HUDEP-2 (cell line): Measurements from ENCODE around the gene TOMM40L.

ENCODE experiments used
- DNase-seq, 76 experiments: peaks; one replicate each; lab custom pipeline; 2025; ENCODE audit not compliant: unreplicated experiment in 76 of 76; lab: John Stamatoyannopoulos, UW

The TOMM40L gene

DNA sequence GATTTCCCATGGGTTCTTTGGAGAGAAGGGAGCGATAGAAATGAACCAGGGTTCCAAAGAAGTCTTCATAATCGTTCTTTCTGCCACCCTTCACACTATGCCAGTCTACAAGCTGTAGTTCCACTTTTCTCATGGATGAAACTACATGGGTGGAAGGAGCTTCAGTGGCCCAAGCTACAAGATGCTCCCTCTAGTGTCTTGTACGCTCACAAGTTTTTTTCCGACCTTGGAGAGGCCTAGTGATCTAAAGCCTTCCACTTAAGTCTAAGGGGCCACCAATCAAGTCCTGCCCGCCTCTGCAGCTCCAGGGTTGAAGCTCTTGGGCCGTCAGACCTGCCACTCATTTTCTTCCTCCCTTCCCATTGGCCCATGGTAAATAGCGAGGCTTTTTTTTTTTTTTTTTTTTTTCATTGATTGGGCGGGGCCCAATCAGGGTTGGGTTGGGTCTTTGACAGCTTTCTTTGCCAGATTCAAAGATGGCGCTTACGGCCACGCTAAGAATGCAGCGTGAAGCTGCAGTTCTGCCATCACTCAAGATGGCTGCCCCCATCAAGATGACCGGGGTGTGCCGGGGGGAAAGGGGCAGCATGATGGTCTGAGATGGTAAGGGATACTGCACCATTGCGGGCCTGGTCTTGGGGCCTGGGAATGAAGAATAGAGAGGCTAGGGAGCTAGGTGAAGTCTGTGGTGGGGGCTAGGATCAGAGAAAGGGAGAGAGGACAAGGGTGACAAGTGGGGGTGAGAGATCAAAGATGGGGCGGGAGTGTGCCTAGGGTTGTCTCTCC is at the start of gene TOMM40L:
Gene TOMM40L (plus strand): TSS at position 527 of the 786 bp plus-strand sequence. CDS start 430 bp downstream, outside the sequence.
- DNase-seq: peak; percentile 31 to 99 (median 91)

DNA sequence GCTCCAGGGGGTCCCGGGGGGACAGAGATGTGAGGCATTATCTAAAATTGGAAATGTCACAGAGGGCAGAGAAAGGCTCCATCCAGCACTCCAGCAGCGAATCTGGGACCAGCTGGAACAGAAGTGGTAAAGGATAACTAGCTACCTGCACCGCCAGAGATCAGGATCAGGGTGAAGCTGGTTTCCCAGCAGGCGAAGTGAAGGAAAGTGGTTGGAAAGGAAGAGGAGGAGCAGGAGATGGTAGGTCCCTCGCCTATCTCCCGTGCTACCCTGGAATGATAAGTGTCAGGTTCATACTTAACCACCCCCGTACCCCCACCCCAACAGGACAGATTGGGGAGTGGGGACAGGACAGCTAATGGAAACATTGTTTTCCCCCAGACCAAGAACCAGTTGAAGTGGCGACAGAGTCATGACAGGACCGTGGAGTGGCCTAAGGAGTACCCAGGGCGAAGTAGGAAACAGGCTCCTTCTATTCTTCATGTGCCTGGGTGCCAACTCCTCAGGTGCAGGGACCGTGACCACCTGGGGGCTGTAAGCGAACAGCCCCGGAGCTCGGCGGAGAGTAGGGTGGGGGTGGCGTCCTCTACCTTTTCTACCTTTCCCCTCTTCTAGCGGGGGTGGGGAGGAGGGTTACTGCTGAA is 49.3 kb upstream of the TOMM40L start:
- DNase-seq: peak in 1 of 76 experiments; percentile 32

DNA sequence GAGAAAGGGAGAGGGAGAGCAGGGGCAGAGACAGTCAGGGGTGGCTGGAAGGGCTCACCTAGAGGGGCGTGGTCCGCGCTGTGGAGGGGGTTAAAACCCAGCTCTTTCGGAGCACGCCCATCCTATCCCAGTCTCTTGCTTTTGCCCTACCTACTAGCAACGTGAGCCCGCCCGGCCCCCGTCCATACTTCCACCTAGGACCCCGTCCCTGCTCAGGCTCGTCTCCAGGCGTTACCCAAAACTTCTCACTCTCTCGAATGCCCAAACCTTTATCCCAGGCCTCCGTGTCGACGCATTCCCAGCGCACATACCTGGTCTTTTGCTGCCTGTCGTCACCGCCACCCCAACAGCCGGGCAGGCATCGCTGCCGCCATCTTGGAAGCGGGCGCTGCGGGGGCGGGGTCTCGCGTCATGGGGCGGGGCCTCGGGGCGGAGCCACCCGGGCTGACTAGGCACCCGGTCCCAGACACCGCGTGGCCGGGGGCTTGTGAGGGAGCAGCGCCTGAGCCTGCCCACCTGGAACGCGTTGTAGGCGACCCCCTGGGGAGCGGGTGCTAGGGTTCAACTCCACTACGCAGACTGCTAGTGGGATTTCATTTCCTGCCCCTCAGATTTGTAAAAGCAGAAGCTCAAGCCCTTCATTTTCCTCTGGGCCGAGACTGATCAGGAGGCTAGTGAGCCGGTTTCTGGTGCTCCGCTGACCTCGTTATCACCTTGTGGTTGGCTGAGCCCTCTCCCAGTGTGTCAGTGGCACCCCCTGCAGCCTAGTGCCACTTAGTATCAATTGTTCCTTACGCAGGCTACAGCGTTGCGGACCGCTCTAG is 48.5 kb upstream of the TOMM40L start, which contains the start of gene B4GALT3:
Gene B4GALT3 (minus strand): TSS at position 396 of the 824 bp plus-strand sequence. CDS start 1,447 bp downstream, outside the sequence.
- peak; percentile 13 to 96 (median 82) for DNase-seq

DNA sequence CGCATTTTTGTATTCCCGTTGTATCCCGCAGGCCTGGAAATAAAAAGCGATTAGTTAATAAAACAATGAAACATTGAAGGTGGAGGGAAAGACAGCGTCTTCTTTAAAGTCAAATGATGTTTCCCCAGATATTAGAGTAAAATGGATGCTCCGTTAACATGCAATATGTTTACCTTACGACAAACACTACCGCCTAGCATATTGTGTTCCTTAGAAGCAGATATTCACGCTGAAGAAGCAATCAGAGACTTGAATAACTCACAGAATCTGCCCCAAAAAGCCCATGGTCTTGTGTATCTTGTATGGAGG is 48.0 kb upstream of the TOMM40L start:
- DNase-seq: no peak

DNA sequence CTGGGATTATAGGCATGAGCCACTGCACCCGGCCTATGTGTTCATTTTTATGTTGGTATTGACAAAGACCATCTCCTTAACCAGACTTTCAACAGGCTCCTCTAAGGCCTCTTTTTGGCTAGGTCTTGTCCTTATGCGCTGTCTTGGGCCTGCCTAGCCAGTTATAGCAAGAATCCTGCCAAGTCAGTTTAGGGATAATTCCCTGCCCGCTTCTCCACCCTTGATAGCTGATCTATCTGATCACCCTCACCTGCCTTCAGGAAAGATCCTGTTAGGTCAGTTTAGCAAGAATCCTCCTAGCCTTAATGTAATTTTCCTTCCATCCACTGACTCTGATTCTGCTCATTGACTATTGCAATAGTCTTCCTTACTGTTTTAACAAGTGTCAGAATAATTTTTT is 46.2 kb upstream of the TOMM40L start:
- DNase-seq: no peak

DNA sequence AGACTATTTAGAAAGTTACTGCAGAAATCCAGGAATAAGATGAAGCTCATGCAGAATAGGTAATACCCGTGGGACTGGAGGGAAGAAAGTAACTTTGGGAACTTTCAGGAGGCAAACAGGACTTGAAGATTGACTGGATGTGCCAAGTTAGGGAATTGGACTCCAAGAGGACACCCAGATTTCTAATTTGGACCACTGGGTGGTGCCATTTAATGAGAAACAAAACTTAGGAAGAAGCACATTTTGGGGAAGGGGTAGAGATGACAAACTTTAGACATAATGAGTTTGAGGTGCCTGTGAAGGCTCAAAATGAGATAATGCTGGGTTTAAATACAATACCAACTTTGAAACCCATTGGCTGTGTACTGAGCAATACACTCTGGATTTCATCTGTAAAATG is 45.2 kb upstream of the TOMM40L start:
- peak in 1 of 76 experiments; percentile 9 for DNase-seq

DNA sequence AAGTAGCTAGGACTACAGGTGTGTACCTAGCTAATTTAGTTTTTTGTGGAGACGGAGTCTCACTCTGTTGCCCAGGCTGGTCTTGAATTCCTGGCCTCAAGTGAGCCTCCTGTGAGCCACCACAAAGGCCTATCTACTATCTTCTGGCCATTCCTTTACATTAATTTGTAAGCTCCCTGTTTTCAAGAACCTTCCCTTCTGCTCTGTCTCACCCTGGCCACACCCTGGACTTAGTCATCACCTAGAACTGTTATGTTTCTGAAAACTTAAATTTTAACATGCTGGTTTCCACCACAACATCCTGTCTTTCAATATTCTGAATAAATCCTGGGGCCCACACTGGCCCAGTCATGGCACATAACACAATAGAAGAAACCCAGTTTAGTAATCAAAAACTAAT is 43.6 kb upstream of the TOMM40L start:
- peak in 7 of 76 experiments; percentile 11 to 27 (median 23) for DNase-seq

DNA sequence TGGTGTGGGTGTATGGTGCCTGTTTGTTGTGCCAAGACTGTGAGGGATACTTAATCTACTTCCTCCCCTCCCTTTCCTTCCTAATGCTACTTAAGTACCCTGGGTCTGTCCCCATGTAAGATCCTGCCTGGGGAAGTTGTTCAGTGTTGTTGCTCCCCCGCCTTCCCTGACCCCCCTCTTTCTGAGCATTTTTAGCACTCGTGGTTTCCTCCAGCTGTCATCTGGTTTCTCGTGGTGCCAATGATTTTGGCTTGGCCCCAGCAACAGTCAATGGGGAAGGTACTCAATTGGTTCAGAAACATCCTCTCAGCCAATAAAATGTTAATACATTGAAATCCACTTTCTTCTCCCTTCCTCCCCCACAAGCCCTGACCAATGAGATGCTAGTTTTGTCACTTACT is 40.6 kb upstream of the TOMM40L start:
- peak in 29 of 76 experiments; percentile 6 to 54 (median 24) for DNase-seq

DNA sequence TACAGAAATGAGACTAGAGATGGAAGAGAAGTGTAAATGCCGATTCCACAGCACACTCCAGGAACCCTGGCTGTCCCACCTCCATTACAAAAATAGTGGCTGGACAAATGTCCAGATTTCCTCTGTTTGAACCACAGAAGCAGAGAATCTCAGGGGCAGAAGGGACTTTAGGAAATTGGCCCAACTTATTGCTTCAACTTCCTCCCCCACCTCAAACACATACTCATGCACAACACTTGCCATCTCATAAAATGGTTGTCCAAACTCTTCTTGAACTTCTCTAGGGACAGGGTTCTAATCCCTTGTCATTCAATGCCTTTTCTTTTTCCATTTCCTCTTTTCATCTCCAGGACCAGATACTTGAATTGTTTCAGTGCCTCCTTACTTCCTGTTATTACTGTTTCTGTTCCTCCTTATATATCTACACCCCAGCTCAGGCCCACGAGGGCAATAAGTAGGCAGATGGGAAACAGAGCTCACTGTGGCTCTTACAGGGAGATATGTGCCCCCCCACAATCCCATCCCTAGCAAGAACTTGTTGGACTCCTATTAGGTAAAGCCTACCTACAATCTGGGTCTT is 40.0 kb upstream of the TOMM40L start:
- DNase-seq: no peak

DNA sequence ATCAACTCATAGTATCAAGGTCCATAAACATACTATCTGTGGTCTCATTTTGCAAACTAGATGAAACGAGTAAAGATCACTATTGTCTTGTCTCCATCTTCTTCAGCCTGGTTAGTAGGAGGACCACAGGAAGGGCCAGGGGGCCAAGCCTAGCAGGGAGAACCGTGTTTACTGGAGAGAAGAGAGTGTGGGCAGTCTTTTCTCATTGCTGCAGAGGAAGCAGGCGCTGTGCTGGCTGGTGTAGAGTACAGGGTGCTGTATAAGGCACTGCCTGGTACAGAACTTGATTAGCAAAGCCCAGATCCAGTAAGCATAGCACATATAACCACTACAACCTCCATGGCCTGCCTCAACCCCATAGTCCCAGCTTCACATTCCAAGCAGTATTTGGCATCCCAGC is 38.5 kb upstream of the TOMM40L start:
- no peak for DNase-seq

DNA sequence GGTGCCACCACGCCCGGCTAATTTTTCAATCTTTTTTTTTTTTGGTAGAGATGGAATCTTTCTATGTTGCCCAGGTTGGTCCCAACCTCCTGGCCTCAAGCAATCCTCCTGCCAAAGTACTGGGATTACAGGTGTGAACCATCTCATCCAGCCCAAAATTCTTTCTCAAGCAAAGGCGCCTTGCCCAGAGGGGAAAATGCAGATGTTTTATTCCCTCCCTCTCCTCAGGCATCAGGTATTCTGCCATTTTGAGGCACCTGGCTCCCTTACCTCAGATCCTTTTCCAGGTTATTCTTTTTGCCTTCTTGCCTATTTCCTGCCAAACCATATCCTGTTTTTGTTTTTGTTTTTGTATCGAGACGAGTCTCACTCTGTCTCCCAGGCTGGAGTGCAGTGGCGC is 37.5 kb upstream of the TOMM40L start:
- DNase-seq: no peak

DNA sequence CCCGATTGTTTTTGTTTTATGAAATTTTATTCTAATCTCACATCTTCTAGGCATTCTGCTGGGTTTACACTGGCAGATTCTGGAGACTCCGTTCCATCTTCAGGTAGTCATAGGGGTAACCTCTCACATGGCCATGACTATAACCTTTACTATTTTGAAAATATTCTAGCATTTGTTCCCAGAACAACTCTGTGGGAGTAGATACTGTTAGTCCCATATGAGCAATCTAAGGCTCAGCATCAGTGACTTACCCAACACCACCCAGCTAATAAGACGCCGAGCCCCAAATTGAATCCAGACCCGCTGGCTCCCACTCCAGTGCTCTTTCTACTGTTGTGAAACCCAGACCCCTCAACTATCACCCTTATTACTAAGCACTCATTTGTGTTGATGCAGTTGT is 36.8 kb upstream of the TOMM40L start:
- no peak for DNase-seq

DNA sequence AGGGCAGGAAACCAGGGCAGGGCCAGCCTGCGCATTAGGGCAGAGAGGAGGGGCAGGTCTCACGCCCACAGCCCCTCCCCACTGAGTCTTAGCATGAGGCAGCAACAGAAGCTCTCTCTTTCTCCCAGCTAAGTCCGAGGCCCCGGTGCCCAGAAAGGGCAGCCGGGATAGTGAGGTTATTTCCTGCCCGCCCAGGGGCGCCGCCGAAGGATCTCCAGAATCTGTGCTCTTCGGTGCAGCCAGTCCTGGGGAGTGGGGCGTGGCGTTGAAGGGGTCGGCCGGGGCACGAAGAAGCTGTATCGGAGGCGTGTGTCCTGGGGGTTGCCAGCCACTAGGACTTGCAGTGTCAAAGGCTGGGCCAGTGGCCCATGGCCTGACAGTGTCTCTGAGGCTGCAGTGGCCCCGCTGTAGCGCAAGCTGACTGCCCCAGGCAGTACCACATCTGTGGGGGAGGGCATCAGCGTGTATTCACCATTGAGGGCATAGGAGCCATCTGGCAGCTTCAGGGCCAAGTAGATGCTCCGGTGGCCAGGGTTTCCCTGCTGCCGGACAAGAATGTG is 34.8 kb upstream of the TOMM40L start:
- DNase-seq: no peak

DNA sequence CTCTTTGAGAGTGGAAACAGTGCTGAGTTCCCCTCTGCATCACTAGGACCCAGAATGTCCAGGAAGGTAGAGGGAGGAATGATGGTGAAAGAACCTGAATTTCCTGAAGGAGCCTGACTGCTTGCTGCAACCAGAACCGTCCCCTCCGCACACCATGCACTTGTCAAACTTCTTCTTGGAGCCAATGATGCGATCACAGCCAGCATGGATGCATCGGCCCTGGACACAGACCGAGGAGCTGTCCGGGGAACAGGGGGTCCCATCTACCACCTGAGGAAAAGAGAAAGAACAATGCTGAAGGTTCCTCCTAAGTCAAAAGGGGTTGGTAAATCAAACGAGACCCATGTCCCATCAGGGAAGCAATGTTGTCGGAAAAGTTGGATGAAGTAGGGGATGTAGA is 33.9 kb upstream of the TOMM40L start:
- DNase-seq: no peak

DNA sequence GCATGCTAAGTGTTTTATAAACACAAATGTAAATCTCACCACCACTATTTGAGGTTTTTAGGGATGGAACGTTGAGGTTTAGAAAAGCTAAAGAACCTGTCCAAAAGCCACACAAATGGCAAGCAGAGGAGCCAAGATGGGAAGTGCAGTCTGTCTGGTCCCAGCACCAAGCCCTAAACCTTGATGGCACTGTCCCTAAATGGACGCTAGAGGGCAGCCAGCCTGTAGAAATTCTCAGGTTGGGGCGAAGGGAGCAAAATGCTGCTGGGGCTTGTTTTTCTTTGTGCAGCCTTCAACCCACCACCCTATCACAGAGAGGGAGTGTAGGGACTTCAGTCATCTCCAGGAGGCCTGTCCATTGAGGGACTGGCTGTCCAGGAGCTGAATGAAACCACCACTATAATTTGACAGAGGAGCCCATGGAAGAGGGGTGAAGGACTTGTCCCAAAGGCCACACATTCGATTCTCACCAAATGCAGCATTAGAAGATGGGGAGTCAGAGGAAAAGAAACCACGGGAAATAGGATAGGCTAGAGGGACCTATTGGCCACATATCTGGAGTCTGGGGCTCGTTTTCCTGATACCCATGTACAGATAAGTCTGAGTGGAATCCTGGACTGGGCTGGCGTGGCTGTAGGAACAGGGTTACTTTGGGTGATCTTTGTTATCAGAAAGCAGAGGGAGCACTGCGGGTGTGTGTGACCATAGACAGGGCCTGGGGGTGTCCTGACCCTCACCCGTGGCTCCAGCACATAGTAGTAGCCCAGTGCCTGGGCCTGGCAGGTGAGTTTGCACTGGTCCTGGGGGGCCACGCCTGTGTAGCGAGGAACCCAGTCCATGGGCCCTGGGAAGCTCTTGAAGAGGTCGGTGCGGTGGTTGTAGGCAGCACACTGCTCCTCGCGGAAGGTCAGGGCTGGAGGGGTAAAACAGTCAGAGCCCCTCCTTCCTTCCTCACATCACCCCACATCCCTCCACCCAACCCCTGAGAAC is 33.1 kb upstream of the TOMM40L start:
- DNase-seq: peak in 59 of 76 experiments; percentile 5 to 74 (median 36)

DNA sequence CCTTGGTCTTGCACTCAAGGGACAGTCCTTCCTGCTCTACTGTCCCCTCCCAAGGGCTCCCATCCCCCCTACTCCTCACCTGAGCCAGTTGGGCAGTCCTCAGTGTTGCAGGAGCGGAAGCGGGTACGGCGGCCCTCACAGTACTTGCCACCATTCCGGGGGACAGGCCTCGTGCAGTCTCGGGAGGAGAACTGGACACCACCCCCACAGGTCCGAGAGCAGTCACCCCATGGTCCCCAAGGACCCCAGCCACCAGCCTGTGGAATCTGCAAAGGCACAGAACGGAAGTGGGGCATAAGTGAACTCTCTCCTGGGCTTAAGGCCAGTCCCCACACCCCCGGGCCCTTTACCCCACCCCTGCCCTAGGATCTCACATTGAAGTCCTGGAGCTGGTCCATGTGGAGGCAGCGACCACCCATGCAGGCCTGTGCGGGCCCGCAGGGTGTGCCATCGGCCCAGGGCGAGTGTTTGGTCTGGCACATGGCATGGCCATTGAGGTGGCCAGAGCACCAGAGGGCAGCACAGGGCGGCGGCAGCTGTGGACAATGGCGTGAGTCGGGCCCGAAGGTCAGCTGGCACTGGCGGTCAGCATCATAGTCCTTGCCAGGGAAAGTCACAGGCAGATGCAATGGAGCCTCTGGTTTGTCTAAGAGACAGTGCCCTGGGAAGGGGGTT is 32.2 kb upstream of the TOMM40L start:
- no peak for DNase-seq

DNA sequence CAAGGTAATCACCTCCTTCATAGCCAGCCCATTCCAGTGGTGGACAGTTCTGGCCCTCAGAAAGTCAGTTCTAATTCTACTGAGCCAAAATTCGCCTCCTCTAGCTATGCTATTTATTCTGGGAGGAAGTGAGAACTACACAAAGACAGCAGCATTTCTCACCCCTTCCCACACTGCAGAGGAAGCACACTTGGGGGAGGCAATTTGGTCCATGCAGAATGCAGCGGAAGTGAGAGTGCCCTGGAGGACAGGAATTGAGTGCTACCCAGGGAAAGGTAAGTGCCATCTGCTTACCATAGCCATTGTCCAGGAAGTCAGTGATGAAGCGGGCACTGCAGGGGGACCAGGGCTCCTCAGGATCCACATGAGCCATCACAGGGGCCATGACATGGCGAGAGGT is 30.7 kb upstream of the TOMM40L start:
- DNase-seq: no peak

DNA sequence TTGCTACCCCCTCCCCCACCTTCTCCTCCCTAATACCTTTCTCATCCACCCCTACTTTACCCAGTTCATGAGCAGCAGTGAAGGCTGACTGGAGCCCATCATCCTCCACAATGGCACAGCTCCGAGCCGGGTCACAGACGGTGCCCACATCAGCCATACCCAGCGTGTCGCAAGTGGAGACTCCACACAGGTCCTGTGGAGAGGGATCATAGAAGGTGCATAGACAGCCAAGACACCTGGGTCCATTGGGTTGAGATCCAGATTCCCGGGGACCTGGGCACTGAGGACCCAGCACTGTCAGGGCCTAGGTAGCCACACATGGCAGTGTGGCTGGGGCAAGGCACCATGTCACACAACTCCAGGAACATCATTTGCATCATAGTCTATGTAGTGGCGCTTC is 29.7 kb upstream of the TOMM40L start:
- DNase-seq: no peak
